DMS53 (cell line): ENCODE measurements around the gene WWC1.
"Not testable (repeated sequence)": the region's sequence is repeated elsewhere in the genome, so short reads cannot be mapped to it uniquely, and the experiment has no call there.

Experiments used
- DNase-seq: peaks from one replicate; lab custom pipeline; 2025; lab: John Stamatoyannopoulos, UW

WWC1 gene

DNA sequence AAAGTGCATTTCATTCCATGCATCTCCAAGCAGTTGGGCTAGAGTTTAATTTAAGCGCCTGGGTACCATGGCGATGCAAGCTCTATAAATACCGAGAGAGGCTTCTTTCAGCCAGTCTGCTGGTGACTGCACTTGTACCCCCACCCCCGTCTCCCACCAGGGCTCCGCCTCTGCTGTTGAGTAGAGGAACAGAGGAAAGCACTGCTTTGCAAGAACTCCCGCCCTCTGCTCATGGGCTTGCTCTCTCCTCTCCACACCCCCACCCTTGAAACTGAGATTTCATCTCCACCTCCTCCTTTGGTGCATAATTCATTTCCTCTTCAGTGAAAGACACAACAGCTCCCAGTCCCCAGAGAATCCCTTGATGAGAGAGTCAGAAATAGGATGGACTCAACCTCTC is 5.1 kb upstream of the WWC1 start:
- DNase-seq = no peak

DNA sequence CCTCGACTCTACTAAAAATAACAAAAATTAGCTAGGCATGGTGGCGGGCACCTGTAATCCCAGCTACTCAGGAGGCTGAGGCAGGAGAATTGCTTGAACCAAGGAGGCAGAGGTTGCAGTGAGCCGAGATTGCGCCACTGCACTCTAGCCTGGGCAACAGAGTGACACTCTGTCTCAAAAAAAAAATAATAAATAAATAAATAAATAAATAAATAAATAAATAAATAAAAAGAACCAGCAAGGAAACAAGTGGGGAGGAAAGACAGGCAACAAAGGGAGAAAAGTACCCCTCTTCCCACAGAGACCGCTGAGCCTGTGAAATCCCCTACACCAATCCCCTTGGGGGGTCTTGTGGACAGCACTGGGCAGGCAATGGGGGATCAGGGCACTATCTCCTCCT is 4.6 kb upstream of the WWC1 start:
- not testable (repeated sequence) for DNase-seq

DNA sequence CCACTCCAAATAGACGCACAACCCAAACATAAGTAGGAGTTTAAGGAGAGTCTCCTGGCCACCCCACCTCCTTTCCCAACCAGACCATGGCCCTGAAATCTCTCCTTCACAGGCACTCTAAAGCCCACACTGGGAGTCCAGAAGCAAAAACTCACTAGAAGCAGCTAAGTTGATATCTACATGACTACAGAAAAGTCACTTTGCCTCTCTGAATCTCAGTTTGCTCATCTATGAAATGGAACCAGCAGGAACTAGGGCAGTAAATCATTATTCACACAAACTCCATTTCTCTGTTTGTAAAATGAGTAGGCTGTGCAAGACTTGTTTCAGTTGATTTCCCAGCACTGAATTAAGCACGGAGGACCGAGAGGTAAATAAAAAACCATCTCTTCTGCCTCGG is 4.1 kb upstream of the WWC1 start:
- DNase-seq = no peak

DNA sequence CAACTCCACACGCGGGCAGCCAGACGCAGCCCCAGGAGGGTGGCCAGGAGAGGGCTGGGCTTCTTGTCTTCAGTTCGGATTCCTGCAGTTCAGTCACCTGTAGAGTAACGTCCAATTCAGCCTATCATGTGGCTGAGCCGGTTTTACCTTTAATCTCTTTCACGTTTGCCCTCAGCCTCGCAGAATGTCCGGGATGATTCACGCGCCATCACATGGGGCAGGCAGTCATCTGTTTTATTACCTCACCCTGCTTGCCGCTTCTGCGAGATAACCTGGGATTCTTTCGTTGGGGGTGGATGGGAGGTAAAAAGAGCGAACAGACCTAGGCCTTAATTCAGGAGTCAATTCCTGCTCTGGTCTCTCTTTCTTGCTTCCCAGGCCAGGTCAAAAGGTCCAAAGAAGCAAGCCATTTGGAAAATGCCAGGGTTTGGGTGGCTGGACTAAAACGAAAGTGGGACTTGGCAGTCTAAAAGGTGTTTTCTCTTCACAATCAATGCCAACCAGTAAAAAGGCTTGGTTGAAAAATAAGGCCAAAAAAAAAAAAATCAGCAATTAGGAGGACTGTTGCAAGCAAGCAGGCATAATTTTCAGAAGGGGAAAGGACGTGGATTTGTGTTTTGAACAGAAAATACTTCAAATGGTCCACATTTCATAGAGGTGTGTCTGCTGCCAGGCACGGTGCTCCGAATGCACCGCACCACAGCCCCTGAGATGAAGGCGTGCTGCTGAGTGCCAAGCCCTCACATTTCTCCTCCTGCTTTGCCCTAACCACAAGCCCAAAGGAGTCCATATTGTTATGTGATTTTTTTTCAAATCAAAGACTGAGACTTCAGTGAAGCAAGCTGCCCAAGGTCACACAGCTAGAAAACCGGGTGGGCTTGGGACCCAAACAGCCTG is 2.8 kb upstream of the WWC1 start:
- DNase-seq = peak; percentile 93

DNA sequence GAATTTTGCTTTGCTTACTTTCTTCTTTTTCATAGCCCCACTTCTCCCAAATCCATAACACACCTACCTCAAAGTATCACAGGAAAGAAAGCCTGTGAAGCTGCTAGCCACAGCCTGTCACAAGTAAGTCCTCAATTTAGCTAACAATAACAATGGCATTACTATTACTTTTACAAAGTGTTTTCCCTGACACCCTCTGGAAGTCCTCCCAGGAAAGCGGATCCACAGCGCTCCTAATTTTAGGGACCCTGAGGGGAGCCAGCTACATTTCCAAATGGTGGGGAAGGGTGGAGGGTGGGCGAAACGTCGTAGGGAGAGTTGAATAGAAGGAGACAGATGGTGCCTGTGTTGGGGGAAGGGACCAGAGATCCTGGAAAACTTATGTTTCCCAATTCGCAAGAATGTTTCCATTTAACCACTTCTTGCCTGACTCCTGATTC is 523 bp upstream of the WWC1 start:
- no peak for DNase-seq

DNA sequence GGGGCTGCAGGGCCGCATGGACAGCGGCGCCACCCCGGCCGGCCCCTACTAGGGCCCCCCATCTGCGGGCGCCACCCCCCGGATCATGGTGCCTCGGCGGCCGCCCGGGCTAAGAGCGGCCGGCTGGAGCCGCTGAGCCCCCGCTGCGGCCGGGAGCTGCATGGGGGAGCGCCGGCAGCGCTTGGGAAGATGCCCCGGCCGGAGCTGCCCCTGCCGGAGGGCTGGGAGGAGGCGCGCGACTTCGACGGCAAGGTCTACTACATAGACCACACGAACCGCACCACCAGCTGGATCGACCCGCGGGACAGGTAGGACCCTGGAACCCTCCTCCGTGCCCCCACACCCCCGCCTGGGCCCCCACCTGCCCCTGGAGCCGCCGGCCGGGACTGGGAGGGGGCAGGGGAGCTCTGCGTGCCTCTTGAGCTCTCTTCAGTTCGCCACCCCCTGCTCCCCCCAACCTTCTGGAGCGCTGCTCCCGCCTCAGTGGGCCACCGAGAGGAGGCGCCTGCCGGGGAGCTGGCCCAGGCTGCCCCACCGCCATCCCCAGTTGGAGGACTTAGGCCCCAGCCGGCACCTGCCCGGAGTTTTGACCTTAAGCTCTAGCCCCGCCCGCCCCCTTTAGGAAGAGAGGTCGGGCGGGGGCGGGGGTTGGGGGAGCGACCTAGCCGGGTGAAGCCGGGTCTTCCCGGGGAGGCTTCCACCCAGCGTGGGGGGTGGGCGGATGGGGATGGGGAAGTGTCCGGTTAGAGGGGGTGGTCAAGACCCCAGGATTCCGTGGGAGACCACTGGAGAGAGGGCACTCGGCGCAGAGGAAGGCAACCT is 730 bp downstream of the WWC1 start:
- peak; percentile 72 for DNase-seq

DNA sequence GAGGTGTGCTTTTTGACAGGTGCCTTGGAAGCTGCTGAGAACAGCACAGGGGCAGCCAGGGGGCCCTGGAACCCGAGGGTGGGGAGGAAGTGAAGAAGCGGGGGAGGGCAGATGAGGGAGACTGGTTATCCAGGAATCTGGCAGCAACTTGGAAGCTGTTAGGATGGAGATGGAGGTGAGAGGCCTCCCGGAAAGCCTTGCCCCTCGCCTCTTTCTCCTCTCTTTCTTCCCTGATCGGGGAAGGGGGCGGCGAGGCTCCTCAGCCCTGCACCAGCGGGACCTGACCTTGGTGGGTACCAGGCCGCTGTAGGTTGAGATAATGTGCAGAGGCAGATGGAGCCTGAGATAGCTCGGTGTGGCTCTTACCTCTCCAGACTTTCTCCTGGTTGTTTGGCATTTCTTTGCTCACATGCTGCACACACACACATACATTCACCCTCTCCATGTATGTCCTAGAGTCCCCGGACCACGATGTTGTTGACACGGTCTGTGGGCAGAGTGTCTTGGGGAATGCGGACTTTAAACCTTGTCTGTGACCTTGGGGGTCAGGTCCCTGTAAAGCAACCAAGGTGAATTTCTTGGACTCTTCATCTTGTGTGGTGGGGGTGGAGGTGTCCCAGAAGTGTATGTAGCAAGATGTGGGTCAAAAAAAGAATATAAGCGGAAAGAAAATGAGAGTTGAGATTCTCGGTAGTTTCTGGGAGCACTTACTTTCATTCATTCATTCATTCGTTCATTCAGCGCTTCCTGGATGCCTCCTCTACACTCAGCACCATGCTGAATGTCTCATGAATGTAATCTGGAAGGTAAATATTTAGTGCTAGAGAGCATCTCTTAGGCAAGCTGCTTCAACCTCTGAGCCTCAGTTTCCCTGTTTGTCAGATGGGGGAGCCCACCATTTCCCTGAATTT is 1.6 kb downstream of the WWC1 start:
- DNase-seq = peak; percentile 50

DNA sequence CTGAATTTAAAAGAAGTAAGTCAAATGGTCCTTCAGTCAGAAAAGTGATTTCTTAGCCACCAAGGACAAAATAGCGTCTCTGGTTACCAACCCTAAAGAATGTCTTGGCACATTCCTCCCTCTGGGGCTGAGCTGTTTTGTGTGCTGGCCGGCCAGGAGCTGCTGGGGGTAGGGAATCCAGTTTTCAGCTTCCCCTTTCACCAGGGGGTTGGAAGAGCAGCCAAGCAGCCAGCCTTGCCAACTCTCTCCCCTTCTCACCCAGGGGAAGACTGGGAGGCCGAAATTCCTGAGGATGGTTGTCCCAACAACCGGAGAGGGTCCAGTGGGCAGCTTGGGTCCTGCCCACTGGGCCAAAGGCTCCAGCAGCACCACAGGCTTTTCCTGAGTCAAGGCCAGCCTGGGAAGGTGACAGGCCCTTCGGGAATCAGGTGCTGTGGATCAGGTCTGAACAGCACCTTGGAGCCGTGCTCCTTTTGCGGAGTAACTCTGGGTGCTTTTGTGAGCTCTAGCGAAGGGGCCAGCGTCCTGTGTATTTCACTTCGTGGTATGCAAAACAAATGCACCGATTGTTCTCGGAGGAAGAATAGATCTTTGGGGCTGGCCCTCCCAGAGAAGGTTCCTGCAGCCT is 4.2 kb downstream of the WWC1 start:
- no peak for DNase-seq

DNA sequence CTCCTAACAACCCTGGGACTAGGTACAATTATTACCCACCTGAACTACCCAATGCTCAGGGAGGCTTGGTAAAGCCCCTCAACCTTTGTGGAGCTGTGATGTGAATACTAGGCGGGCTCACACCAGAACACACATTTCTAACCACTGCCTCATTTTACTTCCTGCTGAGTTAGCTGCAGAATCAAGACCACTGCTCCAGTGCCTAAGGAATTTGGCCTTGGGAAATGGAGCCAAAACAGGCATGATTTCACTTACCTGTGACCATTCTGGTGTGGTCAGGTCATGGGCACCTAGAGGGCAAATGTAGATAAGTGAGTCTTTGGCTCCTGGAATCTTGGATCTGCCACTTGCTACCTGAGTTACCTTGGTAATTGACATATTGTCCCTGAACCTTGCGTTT is 5.2 kb downstream of the WWC1 start:
- no peak for DNase-seq

DNA sequence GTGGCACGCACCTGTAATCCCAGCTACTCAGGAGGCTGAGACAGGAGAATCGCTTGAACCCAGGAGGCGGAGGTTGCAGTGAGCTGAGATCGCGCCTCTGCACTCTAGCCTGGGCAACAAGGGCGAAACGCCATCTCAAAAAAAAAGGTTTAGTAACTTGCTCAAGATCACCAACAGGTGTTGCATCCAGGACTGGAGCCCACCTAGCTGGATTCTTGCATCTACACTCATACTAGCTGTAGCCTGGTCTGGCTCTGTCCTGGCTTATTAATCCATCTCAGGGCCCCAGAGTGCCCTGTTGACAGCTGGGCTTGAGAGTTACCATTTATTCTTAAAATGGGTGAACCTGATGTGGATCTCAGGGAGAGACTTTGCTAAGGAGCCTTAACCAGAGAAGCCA is 7.5 kb downstream of the WWC1 start:
- no peak for DNase-seq

DNA sequence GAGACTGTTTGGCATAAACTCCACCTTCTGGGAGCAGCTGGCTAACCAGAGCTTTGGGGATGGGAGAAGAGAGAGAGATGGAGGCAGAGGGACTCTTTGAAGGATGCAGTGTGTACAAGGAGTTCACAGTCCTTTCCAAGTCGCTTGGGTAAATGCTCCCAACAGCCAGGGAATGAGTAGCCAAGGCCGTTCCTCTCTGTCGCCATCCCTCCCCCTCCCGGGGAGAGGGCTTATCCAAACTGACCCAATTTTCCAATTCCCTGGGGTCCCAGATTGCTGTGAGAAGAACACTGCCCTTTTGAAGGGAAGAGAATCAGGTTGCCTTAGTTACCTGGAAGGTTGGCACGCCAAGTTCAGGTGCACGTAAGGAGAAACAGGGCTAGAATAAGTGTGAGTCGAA is 7.9 kb downstream of the WWC1 start:
- DNase-seq = no peak

DNA sequence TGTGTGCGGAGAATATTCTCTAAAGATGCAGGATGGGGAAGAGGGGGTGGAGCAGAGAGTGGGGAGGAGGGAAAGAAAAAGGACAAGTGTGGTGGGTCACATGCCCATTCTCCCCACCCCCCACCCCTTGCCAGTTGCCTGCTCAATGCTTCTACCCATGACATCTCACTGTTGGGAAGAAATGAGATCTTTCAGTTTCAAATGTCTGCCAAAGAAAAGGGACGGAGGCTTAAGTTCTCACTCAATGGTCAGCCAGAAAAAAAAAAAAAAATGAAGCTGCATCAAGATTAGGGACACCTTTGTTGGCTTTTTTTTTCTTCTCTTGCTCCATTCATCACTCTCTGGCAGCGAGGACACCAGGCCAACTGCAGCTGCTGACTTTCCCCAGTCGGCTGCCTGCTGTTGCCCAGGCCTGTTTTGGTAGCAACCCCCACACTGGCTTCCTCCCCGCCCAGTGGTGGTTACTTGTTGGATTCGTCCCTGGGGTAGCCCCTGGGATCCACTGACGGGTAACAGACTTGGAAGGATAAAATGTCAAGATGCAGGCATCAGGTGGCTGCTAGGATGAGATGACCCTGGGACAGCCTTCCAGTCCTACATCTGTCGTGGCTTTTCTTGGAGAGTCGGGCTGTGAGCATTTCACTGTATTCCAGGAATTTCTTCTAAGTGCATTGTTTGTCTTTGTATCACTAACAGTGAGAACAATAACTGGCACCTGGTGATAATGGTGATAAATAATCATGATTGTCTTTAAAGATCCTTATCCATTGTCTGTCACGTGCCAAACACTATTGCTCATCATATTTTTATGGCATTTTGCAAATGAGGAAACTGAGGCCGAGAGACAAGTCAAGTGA is 9.1 kb downstream of the WWC1 start:
- no peak for DNase-seq

DNA sequence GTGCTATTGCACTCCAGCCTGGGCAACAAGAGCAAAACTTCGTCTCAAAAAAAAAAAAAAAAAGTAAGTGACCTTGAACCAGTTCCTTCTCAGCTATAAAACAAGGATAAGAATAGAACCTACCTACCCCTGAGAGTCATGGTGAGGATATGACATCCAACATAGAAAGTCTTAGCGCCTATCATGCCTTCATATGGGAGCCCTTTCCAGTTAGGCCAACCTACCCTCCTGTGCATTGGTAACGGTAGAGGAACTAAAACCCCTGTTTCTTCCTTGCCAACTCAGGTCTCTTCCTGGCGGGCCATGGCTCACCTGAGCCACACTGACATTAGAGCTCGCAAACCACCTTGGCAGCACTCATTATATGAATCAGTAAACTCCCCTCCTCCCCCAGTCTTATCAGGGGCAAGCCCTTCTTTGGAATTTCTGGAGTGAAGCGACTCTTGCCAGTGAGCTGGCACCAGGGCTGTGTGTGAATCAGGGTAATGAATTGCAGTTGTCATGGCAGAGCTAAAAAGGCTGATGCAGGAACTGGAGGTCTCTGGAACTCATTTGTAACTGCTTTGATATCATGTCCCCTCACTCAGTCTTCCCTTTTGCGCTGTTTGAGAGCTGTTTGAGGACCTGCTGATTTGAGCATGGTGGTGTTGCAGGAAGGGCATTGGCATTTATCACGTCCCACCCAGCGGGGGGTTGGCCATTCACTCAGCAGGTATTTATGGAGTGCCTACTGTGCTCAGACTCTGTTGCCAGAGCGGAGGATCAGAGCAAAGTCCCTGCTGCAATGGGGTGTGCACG is 10.3 kb downstream of the WWC1 start:
- no peak for DNase-seq

DNA sequence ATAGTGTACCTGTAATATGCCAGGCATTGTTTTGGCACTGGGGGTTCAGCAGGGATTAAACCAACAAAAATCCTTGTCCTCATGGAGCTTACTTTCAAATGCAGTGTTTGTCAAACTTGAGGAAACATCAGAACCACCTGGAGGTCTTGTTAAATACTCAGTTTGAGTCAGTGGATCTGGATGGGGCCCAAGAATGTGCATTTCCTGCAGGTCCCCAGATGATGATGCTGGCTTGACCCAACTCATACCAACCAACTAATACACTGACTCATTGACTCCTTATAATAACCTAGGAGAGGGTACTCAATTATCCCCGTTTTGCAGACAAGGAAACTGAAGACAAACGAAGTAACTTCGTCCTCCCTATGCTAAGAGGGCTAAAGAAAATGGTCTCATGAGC is 11.3 kb downstream of the WWC1 start:
- DNase-seq = no peak

DNA sequence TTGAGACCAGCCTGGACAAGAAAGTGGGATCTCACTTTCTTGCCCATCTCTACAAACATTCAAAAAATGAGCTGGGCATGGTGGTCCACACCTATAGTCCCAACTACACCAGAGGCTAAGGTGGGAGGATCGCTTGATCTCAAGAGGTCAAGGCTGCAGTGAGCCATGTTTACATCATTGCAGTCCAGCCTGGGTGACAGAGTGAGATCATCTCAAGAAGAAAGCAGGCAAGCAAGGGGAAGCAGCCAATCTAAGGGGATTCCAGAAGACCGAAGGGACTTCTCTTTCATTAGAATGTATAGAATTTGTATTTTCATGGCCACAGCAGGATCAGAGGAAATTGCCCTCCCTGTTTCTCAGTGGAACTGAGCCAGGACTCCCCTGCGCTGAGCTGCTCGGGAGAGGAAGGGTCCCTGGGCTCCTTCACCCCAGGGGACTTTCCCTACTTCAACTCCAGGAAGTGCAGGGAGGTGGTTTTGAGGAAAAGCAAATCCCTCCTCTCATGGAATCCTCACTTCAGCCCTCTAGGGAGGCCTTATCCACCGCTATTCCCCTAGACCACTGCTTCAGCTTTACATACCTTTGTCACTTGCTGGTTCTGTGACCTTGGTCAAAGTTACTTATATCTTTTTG is 12.1 kb downstream of the WWC1 start:
- no peak for DNase-seq

DNA sequence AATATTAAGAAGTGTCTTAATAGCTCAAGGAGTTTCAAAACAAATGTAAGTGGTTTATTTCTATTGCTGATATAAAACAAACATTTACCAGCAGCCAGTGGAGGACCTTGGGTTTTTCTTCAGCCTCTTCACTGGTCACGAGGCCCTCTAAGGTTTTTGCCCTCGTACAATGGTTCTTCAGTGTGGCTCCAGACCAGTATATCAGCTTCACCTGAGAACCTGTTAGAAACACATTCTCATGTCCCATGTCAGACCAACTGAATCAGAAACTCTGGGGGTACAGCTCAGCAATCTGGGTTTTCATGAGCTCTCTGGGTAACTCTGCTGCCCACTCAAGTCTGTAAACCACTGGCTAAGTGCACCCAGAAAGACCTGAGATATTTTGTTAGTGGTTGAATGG is 12.9 kb downstream of the WWC1 start:
- no peak for DNase-seq

DNA sequence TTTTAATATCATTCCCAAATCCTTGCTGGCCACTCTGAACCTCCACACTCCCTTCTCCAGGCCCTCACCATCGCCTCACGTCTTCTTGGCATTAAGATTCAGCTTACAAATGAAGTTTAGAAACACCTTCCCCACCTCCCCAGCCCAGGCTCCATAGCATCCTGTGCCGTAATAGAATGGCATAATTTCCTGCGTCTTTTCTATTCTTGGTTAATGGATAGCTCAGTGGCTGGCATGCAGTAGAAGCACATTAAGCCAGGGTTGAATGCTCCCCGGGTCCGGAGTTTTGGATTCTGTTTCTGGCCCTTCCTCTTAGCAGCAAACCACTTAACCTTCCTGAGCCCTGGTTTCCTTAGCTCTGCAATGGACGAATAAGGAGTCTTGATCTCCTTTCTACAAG is 13.8 kb downstream of the WWC1 start:
- no peak for DNase-seq

DNA sequence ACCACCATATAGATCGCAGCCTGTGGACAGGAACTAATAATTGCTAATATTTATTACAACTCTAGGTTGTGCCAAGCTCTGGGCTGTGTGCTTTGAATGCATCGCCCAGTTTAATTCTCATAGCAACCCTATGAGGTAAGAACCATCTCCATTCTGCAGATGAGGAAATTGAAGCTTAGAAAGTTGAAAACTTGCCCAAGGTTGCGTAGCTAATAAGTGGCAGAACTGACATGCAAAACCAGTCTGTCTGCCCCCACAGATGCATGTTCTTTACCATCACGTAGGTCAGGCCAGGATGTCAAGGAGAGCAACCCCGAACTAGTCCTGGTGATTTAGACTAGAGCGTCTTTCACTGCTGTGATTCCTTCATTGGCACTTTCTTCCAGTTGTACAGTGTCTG is 15.6 kb downstream of the WWC1 start:
- DNase-seq = no peak

DNA sequence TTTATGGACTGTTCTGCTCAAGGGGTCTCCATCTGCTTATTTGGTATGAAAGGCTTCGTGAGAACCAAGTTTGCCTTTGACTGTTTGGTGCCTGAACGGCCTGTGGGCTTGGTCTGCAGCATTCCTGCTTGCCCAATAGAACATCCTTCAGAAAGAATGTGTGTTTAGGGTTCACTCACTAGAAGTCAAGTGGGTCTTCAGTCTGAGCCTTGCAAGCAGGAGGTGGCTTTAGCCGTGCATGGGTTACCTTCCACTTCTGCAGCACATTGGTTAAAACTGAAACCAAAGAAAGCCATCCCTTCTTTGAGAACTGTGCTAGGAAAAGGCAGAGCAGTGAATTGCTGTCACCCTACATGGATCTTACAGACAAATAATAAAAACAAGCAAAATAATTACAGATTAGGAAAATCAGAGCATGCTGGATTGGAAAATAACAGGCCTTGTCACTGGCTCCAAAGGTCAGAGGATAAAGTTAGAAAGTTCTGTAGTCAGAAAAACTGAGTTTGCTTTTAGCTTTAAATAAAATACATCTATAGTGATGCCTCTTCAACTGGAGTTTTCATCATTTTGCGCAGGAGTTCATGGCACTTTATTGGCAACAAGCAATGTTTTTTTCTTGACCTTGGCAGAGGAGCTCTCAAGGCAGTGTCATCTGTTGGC is 16.6 kb downstream of the WWC1 start:
- no peak for DNase-seq
